AG08396 (cell line): ENCODE results near the gene UPF1.

Experiments
- DNase-seq: peaks from one replicate; pipeline ENCODE4 v3.0.0; 2012; ENCODE audit warnings: low spot score, mixed read lengths

Gene UPF1

GRCh38 chr19:18875726-18876125, 44.0 kb downstream of the UPF1 start:
- no peak for DNase-seq

GRCh38 chr19:18876865-18877264, 45.1 kb downstream of the UPF1 start:
- no peak for DNase-seq

- no peak for DNase-seq
Observed at GRCh38 chr19:18878058-18878797, 46.5 kb downstream of the UPF1 start.

GRCh38 chr19:18878858-18879578, 47.3 kb downstream of the UPF1 start:
- no peak for DNase-seq

GRCh38 chr19:18879579-18880373, 48.0 kb downstream of the UPF1 start:
- no peak for DNase-seq

GRCh38 chr19:18881491-18881890, 49.7 kb downstream of the UPF1 start:
- DNase-seq = no peak

GRCh38 chr19:18883526-18884304, 52.0 kb downstream of the UPF1 start:
- no peak for DNase-seq

GRCh38 chr19:18886972-18887371, 55.2 kb downstream of the UPF1 start:
- DNase-seq = no peak

- DNase-seq = no peak
Observed at GRCh38 chr19:18889949-18890745, 58.4 kb downstream of the UPF1 start.

GRCh38 chr19:18893587-18894253, 62.0 kb downstream of the UPF1 start:
- DNase-seq = no peak

GRCh38 chr19:18894254-18895037, 62.7 kb downstream of the UPF1 start:
- peak; percentile 83 for DNase-seq

- peak; percentile 79 for DNase-seq
Observed at GRCh38 chr19:18895038-18895823, 63.5 kb downstream of the UPF1 start.

GRCh38 chr19:18895824-18896341, 64.1 kb downstream of the UPF1 start, which contains the start of gene CERS1:
CERS1 (minus strand) TSS chr19:18896158; CDS start chr19:18896072, 86 bp downstream.
- DNase-seq = peak; percentile 60

- peak; percentile 49 for DNase-seq
Observed at GRCh38 chr19:18896421-18896841, 64.7 kb downstream of the UPF1 start.

- DNase-seq = no peak
Observed at GRCh38 chr19:18897094-18898029, 65.6 kb downstream of the UPF1 start.

GRCh38 chr19:18898081-18898606, 66.4 kb downstream of the UPF1 start:
- no peak for DNase-seq
